ENCODE results near the gene MED1. TPM values are rescaled to one million over a fixed set of nuclear protein-coding genes. Genes with fewer than 3 reads are reported as not detected.

Gene MED1
- total RNA-seq = 16.4 and 16.9 TPM in 2 replicates

GRCh38 chr17:39450847-39451581 lies at the start of gene MED1:
Gene MED1, minus strand, starts transcription at chr17:39451263. Its CDS starts 201 bp downstream, at chr17:39451062.

GRCh38 chr17:39461113-39461925 lies 10.3 kb upstream of the MED1 start, which contains the start of gene CDK12:
Gene CDK12, plus strand, starts transcription at chr17:39461486. Its CDS starts 586 bp downstream, at chr17:39462072.

GRCh38 chr17:39401412-39402243 lies 49.4 kb downstream of the MED1 start, which contains the start of gene FBXL20:
Gene FBXL20, minus strand, starts transcription at chr17:39401626. Its CDS starts 224 bp downstream, at chr17:39401402.

Other genes with a start within 250 kb of the MED1 start
- gene STAC2, start 225.3 kb downstream of the MED1 start, total RNA-seq = not detected in 2 replicates
- 3.9 and 6.9 TPM in 2 replicates for gene FBXL20, start 49.6 kb downstream of the MED1 start, total RNA-seq
- gene CDK12, start 10.2 kb upstream of the MED1 start, total RNA-seq = 17.4 and 20.6 TPM in 2 replicates
- gene NEUROD2, start 156.7 kb upstream of the MED1 start, total RNA-seq = not detected in 2 replicates
- 0.15 and 0.39 TPM in 2 replicates for gene PPP1R1B, start 175.7 kb upstream of the MED1 start, total RNA-seq
- gene STARD3, start 185.9 kb upstream of the MED1 start, total RNA-seq = 29.9 and 35.9 TPM in 2 replicates
- 0.08 TPM in 1 of 2 replicates, not detected in the other for gene TCAP, start 214.1 kb upstream of the MED1 start, total RNA-seq
- gene PNMT, start 217.2 kb upstream of the MED1 start, total RNA-seq = not detected in 2 replicates
- 3.9 and 7.2 TPM in 2 replicates for gene PGAP3, start 236.8 kb upstream of the MED1 start, total RNA-seq
- 26.7 and 27.6 TPM in 2 replicates for gene ERBB2, start 248.8 kb upstream of the MED1 start, total RNA-seq